ENCODE data around the gene CDR2.

Gene CDR2

GRCh38 chr16:22297114-22297870, 77.1 kb downstream of the CDR2 start, which contains the start of gene POLR3E:
Gene POLR3E (plus strand): TSS chr16:22297409. CDS start chr16:22302969, 5,560 bp downstream.
- Histone ChIP-seq H3K4me3 (ENCODE audit: low read depth in 1 of 2, low read length in 2 of 2) (peak within 1 kb of the TSS; percentile 81 to 88), H3K36me3 (ENCODE audit: insufficient read depth, low read length) (no peaks in the 10 kb centered on the region), H3K27ac (ENCODE audit: low read depth, low read length) (peak within 1 kb of the TSS; percentile 91), H3K27me3 (ENCODE audit: control insufficient read depth in 1 of 2, insufficient read depth in 2 of 2, low read length in 2 of 2) (no peaks in the 10 kb centered on the region), H3K9ac (ENCODE audit: low read length) (peak within 1 kb of the TSS; percentile 93), H3K9me3 (ENCODE audit: low read length) (no peaks in the 10 kb centered on the region), H3K4me1 (ENCODE audit: insufficient read depth, low read length) (peaks cover 31% of the 10 kb centered on the region)

GRCh38 chr16:22296225-22297113, 78.0 kb downstream of the CDR2 start:
- H3K4me1 ChIP-seq (ENCODE audit: insufficient read depth, low read length): peaks cover 31% of the 10 kb centered on the region
- H3K9ac ChIP-seq (ENCODE audit: low read length): peak overlapping the region; percentile 93
- no peaks in the 10 kb centered on the region for H3K9me3 ChIP-seq (ENCODE audit: low read length)
- H3K4me3 ChIP-seq (ENCODE audit: low read depth in 1 of 2, low read length in 2 of 2): peak overlapping the region; percentile 52 to 77
- H3K36me3 ChIP-seq (ENCODE audit: insufficient read depth, low read length): no peaks in the 10 kb centered on the region
- H3K27me3 ChIP-seq (ENCODE audit: control insufficient read depth in 1 of 2, insufficient read depth in 2 of 2, low read length in 2 of 2): no peaks in the 10 kb centered on the region
- H3K27ac ChIP-seq (ENCODE audit: low read depth, low read length): peak overlapping the region; percentile 42
